AG04450 (cell line): ENCODE data around the gene FOSL1. TPM values are rescaled to one million over a fixed set of nuclear protein-coding genes. Genes with fewer than 3 reads are reported as not detected.

Experiments used
- CTCF ChIA-PET: fragments of 300-600, 350-600 bp; formaldehyde crosslinking; extraction: SDS; loops from one replicate; lab custom pipeline; 2022; ENCODE audit warnings: antibody characterized with exemption, inconsistent platforms; lab: Charles Lee
- POLR2A ChIA-PET: fragments of 350-600 bp; formaldehyde crosslinking; extraction: SDS; loops from one replicate; lab custom pipeline; 2021; ENCODE audit warnings: antibody characterized with exemption, inconsistent platforms; lab: Yijun Ruan, JAX
- DNase-seq: peaks from one replicate; pipeline ENCODE4 v3.0.0-alpha.2; 2011; ENCODE audit warnings: low read depth, low spot score
- H3K27ac ChIP-seq: one replicate; pipeline ENCODE4 v1.5.1; 2012; ENCODE audit warnings: low read depth, low read length, control low read depth
- H3K27me3 ChIP-seq: one replicate; pipeline ENCODE4 v1.6.0; 2012; ENCODE audit warnings: low read length; ENCODE audit not compliant: control insufficient read depth, insufficient read depth
- H3K4me3 ChIP-seq: 2 replicates; pipeline ENCODE4 v1.5.1; 2011; ENCODE audit warnings: mild to moderate bottlenecking, low read depth, low read length, control low read depth
- H3K9me3 ChIP-seq: 2 replicates; pipeline ENCODE4 v1.5.1; 2012; ENCODE audit warnings: low read length; ENCODE audit not compliant: control insufficient read depth, insufficient read depth
- CTCF ChIP-seq: IDR thresholded peaks from 2 replicates; pipeline ENCODE4 v1.5.1; 2011; ENCODE audit warnings: low read depth, low read length, control low read depth, inconsistent platforms
- polyA plus RNA-seq: library from polyadenylated mRNA; depleted of rRNA; stranded (reverse); fragments of >200 nt; gene quantifications from 2 replicates; pipeline ENCODE4 v1.2.3, GENCODE V29; 2011

FOSL1 gene
- polyA plus RNA-seq, 1 experiment = 7.9 TPM

GRCh38 chr11:65883058-65883761 is 17.0 kb downstream of the FOSL1 start:
- Histone ChIP-seq H3K27ac (no peak overlapping the region), H3K4me3 (no peak overlapping the region), H3K9me3 (no peaks in the 10 kb centered on the region), H3K27me3 (no peaks in the 10 kb centered on the region)
- ChIA-PET CTCF (interaction anchor here (0.6 to 8.9 kb wide), 7 partner anchors 9 to 108 kb away, joined by 3 to 157 read pairs (median 29); partner anchors contain the start of genes EFEMP2 and MUS81), POLR2A (no interaction called here)
- no peak for TF ChIP-seq CTCF
- no peak for DNase-seq

GRCh38 chr11:65882120-65883057 is 17.8 kb downstream of the FOSL1 start:
- ChIA-PET POLR2A (interaction anchor here (1.0 kb wide), 1 partner anchor 23 kb away, joined by 3 read pairs; no protein-coding TSS in a partner anchor), CTCF (interaction anchor here (1.4 kb wide), 1 partner anchor 106 kb away, joined by 3 read pairs; no protein-coding TSS in a partner anchor)
- no peak for DNase-seq
- H3K27ac ChIP-seq = no peak overlapping the region
- no peak overlapping the region for H3K4me3 ChIP-seq
- H3K9me3 ChIP-seq = no peaks in the 10 kb centered on the region
- TF ChIP-seq CTCF = no peak
- H3K27me3 ChIP-seq = no peaks in the 10 kb centered on the region

- no peak overlapping the region for H3K4me3 ChIP-seq
- POLR2A ChIA-PET = interaction anchor here (0.7 to 1.0 kb wide), 4 partner anchors 10 to 228 kb away, joined by 3 to 4 read pairs (median 4); no protein-coding TSS in a partner anchor
- no peak for DNase-seq
- H3K9me3 ChIP-seq = no peaks in the 10 kb centered on the region
- CTCF ChIA-PET = interaction anchor here (0.6 to 1.4 kb wide), 2 partner anchors 101 to 108 kb away, joined by 3 to 4 read pairs; no protein-coding TSS in a partner anchor
- H3K27me3 ChIP-seq = no peaks in the 10 kb centered on the region
- no peak overlapping the region for H3K27ac ChIP-seq
- no peak for TF ChIP-seq CTCF
Observed at GRCh38 chr11:65880844-65881421, 19.3 kb downstream of the FOSL1 start.

GRCh38 chr11:65880027-65880426 is 20.2 kb downstream of the FOSL1 start:
- no peak overlapping the region for H3K27ac ChIP-seq
- H3K9me3 ChIP-seq = no peaks in the 10 kb centered on the region
- DNase-seq = no peak
- ChIA-PET CTCF (interaction anchor here (0.6 to 3.4 kb wide), 2 partner anchors 8 to 100 kb away, joined by 4 to 25 read pairs; partner anchors contain the start of gene FIBP), POLR2A (interaction anchor here (0.7 to 1.0 kb wide), 2 partner anchors 9 to 227 kb away, joined by 3 to 4 read pairs; no protein-coding TSS in a partner anchor)
- TF ChIP-seq CTCF = no peak
- H3K4me3 ChIP-seq = no peak overlapping the region
- no peaks in the 10 kb centered on the region for H3K27me3 ChIP-seq
